K562 (cell line): ENCODE results near the gene LRCH1. TPM values are rescaled to one million over a fixed set of nuclear protein-coding genes. Genes with fewer than 3 reads are reported as not detected.

ENCODE experiments used
- BCOR ChIP-seq: fragments of 450-650 bp; IDR thresholded peaks from 2 replicates; pipeline ENCODE4 v1.6.1; 2016
- GABPB2 ChIP-seq: fragments of 250-450 bp; sonication (Bioruptor Pico); conservative IDR thresholded peaks from 2 replicates; pipeline ENCODE4 v1.5.1; 2021; ENCODE audit warnings: mild to moderate bottlenecking
- IRF2 ChIP-seq: sonication (generic); formaldehyde crosslinking; IDR thresholded peaks from 2 replicates; pipeline ENCODE4 v1.8.1; 2022; ENCODE audit warnings: mild to moderate bottlenecking, missing genetic modification reagents
- RBM39 ChIP-seq: fragments of 200-400 bp; formaldehyde crosslinking; optimal IDR thresholded peaks from 2 replicates; pipeline ENCODE3; 2018; ENCODE audit warnings: low read depth, low read length
- polyA plus RNA-seq, 8 experiments: library from polyadenylated mRNA; depleted of rRNA in 4 of 8; stranded (reverse) in 5 of 8; unstranded in 3 of 8; fragments of >200 nt; fragmentation: Nextera tagmentation in 2 of 8; fragmentation: Illumina TruSeq in 1 of 8; extraction: Ambion mirVana in 2 of 8; extraction: Trizol in 1 of 8; gene quantifications; 2 replicates each; pipeline versions ENCODE4 v1.2.1 to v1.2.3, GENCODE V29; 2011 to 2014; ENCODE audit warnings: inconsistent platforms in 1 of 8, missing spikeins in 1 of 8
- total RNA-seq, 7 experiments: library from RNA; depleted of rRNA in 6 of 7; stranded (reverse); fragments of >200 nt in 6 of 7; fragmentation: Illumina TruSeq in 2 of 7; extraction: Trizol in 2 of 7; gene quantifications; 2 replicates each; pipeline versions ENCODE4 v1.2.1 to v1.2.3, GENCODE V29; 2011 to 2021; ENCODE audit warnings: low replicate concordance in 1 of 7
- TF ChIP-seq, protein P1 (sequence below), 2 experiments: IDR thresholded peaks; 2 replicates each; pipeline ENCODE4 v1.6.1; 2012; ENCODE audit warnings: improper control_type of control experiment in 2 of 2, low read depth in 2 of 2, low read length in 2 of 2, borderline replicate concordance in 1 of 2
- TF ChIP-seq, protein P2 (sequence below): fragments of 200-600 bp; sonication (generic); IDR thresholded peaks from one replicate; pipeline ENCODE4 v1.6.1; 2012; ENCODE audit warnings: mild to moderate bottlenecking, low read depth, low read length, inconsistent platforms

The LRCH1 gene
- total and polyA plus RNA-seq, 9 of the 15 experiments (the other 6 are each of a cell fraction or from before 2014, with no cell fraction given), result 1.1 to 6.8 (median 3.7) TPM

DNA sequence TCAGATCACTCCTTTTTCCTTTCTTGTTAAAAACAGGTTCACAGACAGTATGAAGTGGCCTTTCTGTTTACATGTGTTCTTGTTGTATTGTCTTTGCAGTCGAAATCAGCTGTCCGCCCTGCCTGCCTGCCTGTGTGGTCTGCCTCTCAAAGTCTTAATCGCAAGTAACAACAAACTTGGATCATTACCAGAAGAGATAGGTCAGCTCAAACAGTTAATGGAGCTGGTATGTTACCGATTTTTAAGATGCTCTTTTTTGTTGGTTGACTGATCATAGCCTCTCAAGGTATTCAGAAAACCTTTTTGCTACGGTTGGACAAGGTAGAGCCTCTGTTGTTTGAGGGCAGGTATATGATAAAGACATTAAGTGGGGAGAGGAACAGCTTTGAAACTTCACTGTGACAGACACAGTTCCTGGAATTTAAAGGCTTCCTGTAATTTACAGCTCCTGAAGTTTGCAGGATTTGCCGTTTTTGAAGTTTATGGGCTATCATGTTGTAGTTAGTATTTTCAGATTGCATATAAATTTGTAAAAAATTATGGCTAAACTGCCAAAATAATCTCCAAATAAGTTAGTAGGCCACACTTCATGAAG, 116.1 kb downstream of the LRCH1 start (continued):
- TF ChIP-seq, protein P1, sequence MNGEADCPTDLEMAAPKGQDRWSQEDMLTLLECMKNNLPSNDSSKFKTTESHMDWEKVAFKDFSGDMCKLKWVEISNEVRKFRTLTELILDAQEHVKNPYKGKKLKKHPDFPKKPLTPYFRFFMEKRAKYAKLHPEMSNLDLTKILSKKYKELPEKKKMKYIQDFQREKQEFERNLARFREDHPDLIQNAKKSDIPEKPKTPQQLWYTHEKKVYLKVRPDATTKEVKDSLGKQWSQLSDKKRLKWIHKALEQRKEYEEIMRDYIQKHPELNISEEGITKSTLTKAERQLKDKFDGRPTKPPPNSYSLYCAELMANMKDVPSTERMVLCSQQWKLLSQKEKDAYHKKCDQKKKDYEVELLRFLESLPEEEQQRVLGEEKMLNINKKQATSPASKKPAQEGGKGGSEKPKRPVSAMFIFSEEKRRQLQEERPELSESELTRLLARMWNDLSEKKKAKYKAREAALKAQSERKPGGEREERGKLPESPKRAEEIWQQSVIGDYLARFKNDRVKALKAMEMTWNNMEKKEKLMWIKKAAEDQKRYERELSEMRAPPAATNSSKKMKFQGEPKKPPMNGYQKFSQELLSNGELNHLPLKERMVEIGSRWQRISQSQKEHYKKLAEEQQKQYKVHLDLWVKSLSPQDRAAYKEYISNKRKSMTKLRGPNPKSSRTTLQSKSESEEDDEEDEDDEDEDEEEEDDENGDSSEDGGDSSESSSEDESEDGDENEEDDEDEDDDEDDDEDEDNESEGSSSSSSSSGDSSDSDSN (IDR thresholded peaks at IDR 0.05; ENCODE audit: borderline replicate concordance in 1 of 2, low read depth in 2 of 2, low read length in 2 of 2), result no peak
- TF ChIP-seq RBM39 (no peak), BCOR (no peak), GABPB2 (CRISPR knock-in tag) (no peak), IRF2 (CRISPR knock-in tag) (no peak)
- TF ChIP-seq, protein P2, sequence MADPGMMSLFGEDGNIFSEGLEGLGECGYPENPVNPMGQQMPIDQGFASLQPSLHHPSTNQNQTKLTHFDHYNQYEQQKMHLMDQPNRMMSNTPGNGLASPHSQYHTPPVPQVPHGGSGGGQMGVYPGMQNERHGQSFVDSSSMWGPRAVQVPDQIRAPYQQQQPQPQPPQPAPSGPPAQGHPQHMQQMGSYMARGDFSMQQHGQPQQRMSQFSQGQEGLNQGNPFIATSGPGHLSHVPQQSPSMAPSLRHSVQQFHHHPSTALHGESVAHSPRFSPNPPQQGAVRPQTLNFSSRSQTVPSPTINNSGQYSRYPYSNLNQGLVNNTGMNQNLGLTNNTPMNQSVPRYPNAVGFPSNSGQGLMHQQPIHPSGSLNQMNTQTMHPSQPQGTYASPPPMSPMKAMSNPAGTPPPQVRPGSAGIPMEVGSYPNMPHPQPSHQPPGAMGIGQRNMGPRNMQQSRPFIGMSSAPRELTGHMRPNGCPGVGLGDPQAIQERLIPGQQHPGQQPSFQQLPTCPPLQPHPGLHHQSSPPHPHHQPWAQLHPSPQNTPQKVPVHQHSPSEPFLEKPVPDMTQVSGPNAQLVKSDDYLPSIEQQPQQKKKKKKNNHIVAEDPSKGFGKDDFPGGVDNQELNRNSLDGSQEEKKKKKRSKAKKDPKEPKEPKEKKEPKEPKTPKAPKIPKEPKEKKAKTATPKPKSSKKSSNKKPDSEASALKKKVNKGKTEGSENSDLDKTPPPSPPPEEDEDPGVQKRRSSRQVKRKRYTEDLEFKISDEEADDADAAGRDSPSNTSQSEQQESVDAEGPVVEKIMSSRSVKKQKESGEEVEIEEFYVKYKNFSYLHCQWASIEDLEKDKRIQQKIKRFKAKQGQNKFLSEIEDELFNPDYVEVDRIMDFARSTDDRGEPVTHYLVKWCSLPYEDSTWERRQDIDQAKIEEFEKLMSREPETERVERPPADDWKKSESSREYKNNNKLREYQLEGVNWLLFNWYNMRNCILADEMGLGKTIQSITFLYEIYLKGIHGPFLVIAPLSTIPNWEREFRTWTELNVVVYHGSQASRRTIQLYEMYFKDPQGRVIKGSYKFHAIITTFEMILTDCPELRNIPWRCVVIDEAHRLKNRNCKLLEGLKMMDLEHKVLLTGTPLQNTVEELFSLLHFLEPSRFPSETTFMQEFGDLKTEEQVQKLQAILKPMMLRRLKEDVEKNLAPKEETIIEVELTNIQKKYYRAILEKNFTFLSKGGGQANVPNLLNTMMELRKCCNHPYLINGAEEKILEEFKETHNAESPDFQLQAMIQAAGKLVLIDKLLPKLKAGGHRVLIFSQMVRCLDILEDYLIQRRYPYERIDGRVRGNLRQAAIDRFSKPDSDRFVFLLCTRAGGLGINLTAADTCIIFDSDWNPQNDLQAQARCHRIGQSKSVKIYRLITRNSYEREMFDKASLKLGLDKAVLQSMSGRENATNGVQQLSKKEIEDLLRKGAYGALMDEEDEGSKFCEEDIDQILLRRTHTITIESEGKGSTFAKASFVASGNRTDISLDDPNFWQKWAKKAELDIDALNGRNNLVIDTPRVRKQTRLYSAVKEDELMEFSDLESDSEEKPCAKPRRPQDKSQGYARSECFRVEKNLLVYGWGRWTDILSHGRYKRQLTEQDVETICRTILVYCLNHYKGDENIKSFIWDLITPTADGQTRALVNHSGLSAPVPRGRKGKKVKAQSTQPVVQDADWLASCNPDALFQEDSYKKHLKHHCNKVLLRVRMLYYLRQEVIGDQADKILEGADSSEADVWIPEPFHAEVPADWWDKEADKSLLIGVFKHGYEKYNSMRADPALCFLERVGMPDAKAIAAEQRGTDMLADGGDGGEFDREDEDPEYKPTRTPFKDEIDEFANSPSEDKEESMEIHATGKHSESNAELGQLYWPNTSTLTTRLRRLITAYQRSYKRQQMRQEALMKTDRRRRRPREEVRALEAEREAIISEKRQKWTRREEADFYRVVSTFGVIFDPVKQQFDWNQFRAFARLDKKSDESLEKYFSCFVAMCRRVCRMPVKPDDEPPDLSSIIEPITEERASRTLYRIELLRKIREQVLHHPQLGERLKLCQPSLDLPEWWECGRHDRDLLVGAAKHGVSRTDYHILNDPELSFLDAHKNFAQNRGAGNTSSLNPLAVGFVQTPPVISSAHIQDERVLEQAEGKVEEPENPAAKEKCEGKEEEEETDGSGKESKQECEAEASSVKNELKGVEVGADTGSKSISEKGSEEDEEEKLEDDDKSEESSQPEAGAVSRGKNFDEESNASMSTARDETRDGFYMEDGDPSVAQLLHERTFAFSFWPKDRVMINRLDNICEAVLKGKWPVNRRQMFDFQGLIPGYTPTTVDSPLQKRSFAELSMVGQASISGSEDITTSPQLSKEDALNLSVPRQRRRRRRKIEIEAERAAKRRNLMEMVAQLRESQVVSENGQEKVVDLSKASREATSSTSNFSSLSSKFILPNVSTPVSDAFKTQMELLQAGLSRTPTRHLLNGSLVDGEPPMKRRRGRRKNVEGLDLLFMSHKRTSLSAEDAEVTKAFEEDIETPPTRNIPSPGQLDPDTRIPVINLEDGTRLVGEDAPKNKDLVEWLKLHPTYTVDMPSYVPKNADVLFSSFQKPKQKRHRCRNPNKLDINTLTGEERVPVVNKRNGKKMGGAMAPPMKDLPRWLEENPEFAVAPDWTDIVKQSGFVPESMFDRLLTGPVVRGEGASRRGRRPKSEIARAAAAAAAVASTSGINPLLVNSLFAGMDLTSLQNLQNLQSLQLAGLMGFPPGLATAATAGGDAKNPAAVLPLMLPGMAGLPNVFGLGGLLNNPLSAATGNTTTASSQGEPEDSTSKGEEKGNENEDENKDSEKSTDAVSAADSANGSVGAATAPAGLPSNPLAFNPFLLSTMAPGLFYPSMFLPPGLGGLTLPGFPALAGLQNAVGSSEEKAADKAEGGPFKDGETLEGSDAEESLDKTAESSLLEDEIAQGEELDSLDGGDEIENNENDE, result no peak
- TF ChIP-seq, all 486 proteins: peak for 0
